Kidney epithelial cell (primary cell): Measurements from ENCODE around the gene SIRT5. TPM values are rescaled to one million over a fixed set of nuclear protein-coding genes. Genes with fewer than 3 reads are reported as not detected.
A peak's percentile ranks its signal among the peaks of the same experiment; 100 is the strongest.

Source experiments
- DNase-seq: peaks from one replicate; pipeline ENCODE4 v3.0.0-alpha.2; 2010; ENCODE audit warnings: low read depth
- H3K27me3 ChIP-seq: 2 replicates; pipeline ENCODE4 v1.6.0; 2011; ENCODE audit warnings: low read length; ENCODE audit not compliant: control insufficient read depth, insufficient read depth
- H3K36me3 ChIP-seq: 2 replicates; pipeline ENCODE4 v1.5.1; 2011; ENCODE audit warnings: low read length; ENCODE audit not compliant: control insufficient read depth, insufficient read depth
- H3K4me3 ChIP-seq: 2 replicates; pipeline ENCODE4 v1.5.1; 2011; ENCODE audit warnings: low read depth, mild to moderate bottlenecking, control low read depth, low read length
- CTCF ChIP-seq: IDR thresholded peaks from 2 replicates; pipeline ENCODE4 v1.5.1; 2011; ENCODE audit warnings: mild to moderate bottlenecking, moderate library complexity, low read length, control low read depth, inconsistent platforms; ENCODE audit not compliant: insufficient read depth, poor library complexity, severe bottlenecking
- total RNA-seq: library from RNA; depleted of rRNA; stranded (reverse); fragments of >200 nt; gene quantifications from 2 replicates; pipeline ENCODE4 v1.2.3, GENCODE V29; 2015

Gene SIRT5
- total RNA-seq, 1 donor from 2014 or later, result 11.9 TPM

DNA sequence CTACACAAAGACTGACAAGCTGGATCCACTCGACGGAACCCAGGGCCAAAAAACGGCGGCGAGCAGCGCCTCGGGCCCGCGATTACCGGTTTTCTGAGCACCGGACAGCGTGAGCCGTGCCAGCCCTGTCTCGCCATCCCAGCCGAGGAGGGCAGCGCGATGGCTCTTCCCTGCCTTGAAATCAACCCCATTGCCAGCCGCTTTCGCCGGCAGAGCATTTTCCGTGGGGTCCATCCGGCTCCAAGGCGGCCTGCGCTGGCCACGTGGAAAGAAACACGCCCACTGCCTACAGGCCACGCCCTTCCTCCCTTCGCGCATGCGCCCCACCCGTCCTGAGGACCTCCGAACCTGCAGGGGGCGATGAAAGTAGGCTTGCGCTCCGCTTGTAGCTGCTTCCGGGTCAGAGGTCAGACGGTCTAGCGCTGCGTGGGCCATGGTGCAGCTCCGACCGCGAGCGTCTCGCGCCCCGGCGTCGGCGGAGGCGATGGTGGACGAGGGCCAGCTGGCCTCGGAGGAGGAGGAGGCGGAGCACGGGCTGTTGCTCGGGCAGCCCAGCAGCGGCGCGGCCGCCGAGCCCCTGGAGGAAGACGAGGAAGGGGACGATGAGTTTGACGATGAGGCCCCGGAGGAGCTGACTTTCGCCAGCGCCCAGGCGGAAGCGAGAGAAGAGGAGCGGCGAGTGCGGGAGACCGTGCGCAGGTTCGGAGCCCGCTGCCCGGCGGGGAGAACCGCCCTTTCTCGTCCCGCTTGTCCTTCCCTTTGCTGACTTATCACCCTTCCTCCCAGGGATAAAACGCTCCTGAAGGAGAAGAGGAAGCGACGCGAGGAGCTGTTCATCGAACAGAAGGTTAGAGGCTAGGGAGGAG, 40.8 kb downstream of the SIRT5 start, which contains the start of gene NOL7:
NOL7 (plus strand) TSS at position 410 of the 866 bp plus-strand sequence; CDS start at position 434, 24 bp downstream.
- H3K27me3 ChIP-seq, result no peaks in the 10 kb centered on the region
- peak; percentile 95 for TF ChIP-seq CTCF
- peak within 1 kb of the TSS; percentile 100 for H3K4me3 ChIP-seq
- DNase-seq, result peak; percentile 82
- no peaks in the 10 kb centered on the region for H3K36me3 ChIP-seq

DNA sequence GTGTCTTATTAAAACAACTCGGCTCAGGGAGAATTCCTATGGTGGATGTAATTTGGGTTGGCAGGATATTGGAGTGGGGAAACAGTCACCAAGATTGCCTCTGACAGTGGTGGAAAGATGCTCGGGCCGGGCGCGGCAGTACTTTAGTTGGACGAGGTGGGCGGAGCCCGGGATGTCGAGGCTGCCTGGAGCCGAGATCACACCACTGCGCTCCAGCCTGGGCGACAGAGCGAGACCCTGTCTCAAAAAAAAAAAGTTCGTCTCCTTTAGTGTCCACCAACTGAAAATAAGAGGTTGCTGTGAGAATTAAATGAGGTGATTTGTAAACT, 41.4 kb downstream of the SIRT5 start:
- H3K36me3 ChIP-seq, result no peaks in the 10 kb centered on the region
- no peak for TF ChIP-seq CTCF
- no peaks in the 10 kb centered on the region for H3K27me3 ChIP-seq
- H3K4me3 ChIP-seq, result peak overlapping the region; percentile 100
- no peak for DNase-seq

- Histone ChIP-seq H3K4me3 (no peak overlapping the region), H3K36me3 (no peaks in the 10 kb centered on the region), H3K27me3 (no peaks in the 10 kb centered on the region)
Observed at GRCh38 chr6:13617066-13617465, 42.7 kb downstream of the SIRT5 start.

DNA sequence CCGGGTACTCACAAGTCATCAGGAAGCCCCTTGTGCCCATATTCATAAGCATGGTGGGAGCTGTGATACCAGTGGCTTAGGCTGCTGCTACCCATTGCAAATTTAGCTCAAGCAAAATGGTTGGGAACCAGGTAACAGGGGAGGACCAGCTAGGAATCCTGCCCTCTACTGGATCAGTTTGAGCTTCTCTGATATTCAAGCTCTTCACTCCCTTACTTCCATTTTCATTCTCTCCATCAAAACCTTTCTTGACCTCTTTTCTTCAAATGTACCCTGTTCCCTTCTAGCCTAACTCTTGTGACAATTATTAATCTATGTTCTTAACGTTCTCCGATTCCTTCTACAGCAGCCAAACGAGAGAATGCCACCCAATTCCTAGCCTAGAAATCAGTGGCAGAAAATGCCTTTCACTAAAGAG, 50.5 kb downstream of the SIRT5 start:
- no peak overlapping the region for H3K4me3 ChIP-seq
- H3K36me3 ChIP-seq, result peaks cover 3% of the 10 kb centered on the region
- no peaks in the 10 kb centered on the region for H3K27me3 ChIP-seq
- no peak for DNase-seq
- peak; percentile 58 for TF ChIP-seq CTCF

More at GRCh38 chr6:13617066-13617465, 42.7 kb downstream of the SIRT5 start:
- no peak for DNase-seq
- TF ChIP-seq CTCF, result no peak

- H3K36me3 ChIP-seq, result peaks cover 3% of the 10 kb centered on the region
- TF ChIP-seq CTCF, result no peak
- DNase-seq, result no peak
- no peak overlapping the region for H3K4me3 ChIP-seq
- H3K27me3 ChIP-seq, result no peaks in the 10 kb centered on the region
Observed at GRCh38 chr6:13629459-13630116, 55.2 kb downstream of the SIRT5 start.
